IMR-90 (cell line): Measurements from ENCODE around the gene COL19A1. TPM values are rescaled to one million over a fixed set of nuclear protein-coding genes. Genes with fewer than 3 reads are reported as not detected.

Source experiments
- ATAC-seq: fragments of 200-7000 bp; cut with Tn5 transposase; 2 replicates; pipeline ENCODE4 v1.9.1; 2020; ENCODE audit warnings: low read depth, mild to moderate bottlenecking, moderate library complexity
- BruUV-seq: library from RNA; stranded (reverse); fragments of 400-500 nt; replicated peaks from 2 replicates; lab custom pipeline; 2021; lab: Mats Ljungman, UMichigan
- CTCF ChIA-PET: fragments of 300-600 bp; formaldehyde crosslinking; extraction: SDS; loops from one replicate; lab custom pipeline; 2021; ENCODE audit warnings: antibody characterized with exemption; lab: Yijun Ruan, JAX
- POLR2A ChIA-PET: fragments of 300-600 bp; sonication (Branson Sonifier 250); formaldehyde crosslinking; loops from one replicate; lab custom pipeline; 2022; ENCODE audit warnings: antibody characterized with exemption; ENCODE audit not compliant: unreplicated experiment; lab: Charles Lee
- DNase-seq: peaks from one replicate; pipeline ENCODE4 v3.0.0; 2013
- H2AFZ ChIP-seq: replicated peaks from 2 replicates; pipeline ENCODE3; 2013; ENCODE audit warnings: low read length, mild to moderate bottlenecking; ENCODE audit not compliant: poor library complexity
- H2AK5ac ChIP-seq: 2 replicates; pipeline ENCODE4 v1.6.1; 2013; ENCODE audit warnings: low read depth, low read length, inconsistent platforms
- H2AK9ac ChIP-seq: replicated peaks from 2 replicates; pipeline ENCODE3; 2013; ENCODE audit warnings: mild to moderate bottlenecking, low read depth, low read length, moderate library complexity; ENCODE audit not compliant: poor library complexity
- H2BK120ac ChIP-seq: 2 replicates; pipeline ENCODE4 v1.6.1; 2013; ENCODE audit warnings: low read depth, low read length, inconsistent platforms
- H2BK15ac ChIP-seq: 3 replicates; pipeline ENCODE4 v1.6.1; 2013; ENCODE audit warnings: low read depth, low read length, inconsistent platforms
- H2BK20ac ChIP-seq: 2 replicates; pipeline ENCODE4 v1.6.1; 2013; ENCODE audit warnings: low read depth, mild to moderate bottlenecking, inconsistent platforms, low read length, moderate library complexity
- H2BK5ac ChIP-seq: 2 replicates; pipeline ENCODE4 v1.6.1; 2013; ENCODE audit warnings: mild to moderate bottlenecking, low read depth, low read length, inconsistent platforms; ENCODE audit not compliant: poor library complexity, severe bottlenecking
- H3K14ac ChIP-seq: replicated peaks from 2 replicates; pipeline ENCODE4 v1.6.1; 2013; ENCODE audit warnings: low read depth, low read length, inconsistent platforms
- H3K18ac ChIP-seq: 2 replicates; pipeline ENCODE4 v1.6.1; 2013; ENCODE audit warnings: low read depth, low read length, control low read depth
- H3K23ac ChIP-seq: 2 replicates; pipeline ENCODE4 v1.6.1; 2013; ENCODE audit warnings: low read depth, low read length, inconsistent platforms
- H3K27ac ChIP-seq: 2 replicates; pipeline ENCODE4 v1.5.1; 2013; ENCODE audit warnings: mild to moderate bottlenecking, control low read depth, low read length; ENCODE audit not compliant: insufficient read depth
- H3K27me3 ChIP-seq: 2 replicates; pipeline ENCODE4 v1.6.1; 2013; ENCODE audit warnings: low read length; ENCODE audit not compliant: control insufficient read depth, insufficient read depth
- H3K36me3 ChIP-seq: 2 replicates; pipeline ENCODE4 v1.6.1; 2013; ENCODE audit warnings: low read length, mixed read lengths; ENCODE audit not compliant: control insufficient read depth, insufficient read depth
- H3K4ac ChIP-seq: 2 replicates; pipeline ENCODE4 v1.6.1; 2013; ENCODE audit warnings: low read depth, low read length, inconsistent platforms
- H3K4me1 ChIP-seq: 2 replicates; pipeline ENCODE4 v1.6.1; 2013; ENCODE audit warnings: low read length, mixed read lengths; ENCODE audit not compliant: control insufficient read depth, insufficient read depth
- H3K4me2 ChIP-seq: 2 replicates; pipeline ENCODE4 v1.6.1; 2013; ENCODE audit warnings: low read depth, mild to moderate bottlenecking, control low read depth, low read length, moderate library complexity
- H3K4me3 ChIP-seq: 2 replicates; pipeline ENCODE4 v1.5.1; 2013; ENCODE audit warnings: low read depth, mild to moderate bottlenecking, control low read depth, low read length, moderate library complexity; ENCODE audit not compliant: insufficient read depth
- H3K56ac ChIP-seq: 2 replicates; pipeline ENCODE4 v1.6.1; 2013; ENCODE audit warnings: low read length, inconsistent platforms; ENCODE audit not compliant: insufficient read depth; ENCODE audit errors: extremely low read depth
- H3K79me1 ChIP-seq, 2 experiments: 2 replicates each; pipeline ENCODE4 v1.6.1; 2013; ENCODE audit warnings: low read length in 2 of 2, inconsistent platforms in 1 of 2, low read depth in 1 of 2
- H3K9ac ChIP-seq: 2 replicates; pipeline ENCODE4 v1.6.1; 2013; ENCODE audit warnings: low read depth, low read length, control low read depth
- H3K9me1 ChIP-seq: 2 replicates; pipeline ENCODE4 v1.6.1; 2013; ENCODE audit warnings: low read length, inconsistent platforms; ENCODE audit not compliant: insufficient read depth
- H3K9me3 ChIP-seq: 2 replicates; pipeline ENCODE4 v1.6.1; 2013; ENCODE audit warnings: low read length; ENCODE audit not compliant: control insufficient read depth, insufficient read depth
- H4K20me1 ChIP-seq: 2 replicates; pipeline ENCODE4 v1.6.1; 2013; ENCODE audit warnings: low read length, inconsistent platforms; ENCODE audit not compliant: insufficient read depth
- H4K5ac ChIP-seq: 2 replicates; pipeline ENCODE4 v1.6.1; 2013; ENCODE audit warnings: mild to moderate bottlenecking, low read depth, low read length, control low read depth
- H4K8ac ChIP-seq, 2 experiments: 2 replicates each; pipeline ENCODE4 v1.6.1; 2013; ENCODE audit warnings: low read depth in 2 of 2, low read length in 2 of 2, control low read depth in 1 of 2, inconsistent platforms in 1 of 2
- H4K91ac ChIP-seq: 2 replicates; pipeline ENCODE4 v1.6.1; 2013; ENCODE audit warnings: low read depth, low read length, inconsistent platforms; ENCODE audit not compliant: insufficient read depth
- BHLHE40 ChIP-seq: fragments of 150-350 bp; IDR thresholded peaks from 2 replicates; pipeline ENCODE4 v1.6.1; 2016; ENCODE audit warnings: mild to moderate bottlenecking, low read depth, low read length
- CEBPB ChIP-seq: IDR thresholded peaks from 2 replicates; pipeline ENCODE4 v1.6.1; 2012; ENCODE audit warnings: low read depth, low read length, improper control_type of control experiment
- CHD1 ChIP-seq: IDR thresholded peaks from 2 replicates; pipeline ENCODE4 v1.6.1; 2012; ENCODE audit warnings: low read depth, low read length, improper control_type of control experiment
- CTCF ChIP-seq: conservative IDR thresholded peaks from 2 replicates; pipeline ENCODE4 v1.5.1; 2012; ENCODE audit warnings: mild to moderate bottlenecking, low read depth, low read length, improper control_type of control experiment
- ELK1 ChIP-seq: fragments of 150-350 bp; IDR thresholded peaks from 2 replicates; pipeline ENCODE4 v1.6.1; 2016; ENCODE audit warnings: low read depth, mild to moderate bottlenecking, low read length, moderate library complexity, borderline replicate concordance
- FOS ChIP-seq: fragments of 150-350 bp; IDR thresholded peaks from 2 replicates; pipeline ENCODE4 v1.6.1; 2016; ENCODE audit warnings: low read depth, low read length
- MAFK ChIP-seq: IDR thresholded peaks from 2 replicates; pipeline ENCODE4 v1.6.1; 2012; ENCODE audit warnings: low read depth, low read length, improper control_type of control experiment
- MAZ ChIP-seq: IDR thresholded peaks from 2 replicates; pipeline ENCODE4 v1.6.1; 2012; ENCODE audit warnings: low read depth, mild to moderate bottlenecking, low read length, improper control_type of control experiment, moderate library complexity, borderline replicate concordance
- MXI1 ChIP-seq: IDR thresholded peaks from 2 replicates; pipeline ENCODE4 v1.6.1; 2012; ENCODE audit warnings: low read depth, mild to moderate bottlenecking, low read length, moderate library complexity, borderline replicate concordance
- NFE2L2 ChIP-seq: fragments of 150-350 bp; IDR thresholded peaks from 2 replicates; pipeline ENCODE4 v1.6.1; 2016; ENCODE audit warnings: low read depth, mild to moderate bottlenecking, low read length
- POLR2A ChIP-seq: IDR thresholded peaks from 2 replicates; pipeline ENCODE4 v1.6.1; 2012; ENCODE audit warnings: mild to moderate bottlenecking, low read depth, low read length
- RAD21 ChIP-seq: IDR thresholded peaks from 2 replicates; pipeline ENCODE4 v1.6.1; 2012; ENCODE audit warnings: low read length, improper control_type of control experiment
- RCOR1 ChIP-seq: IDR thresholded peaks from 2 replicates; pipeline ENCODE4 v1.6.1; 2012; ENCODE audit warnings: mild to moderate bottlenecking, low read length, improper control_type of control experiment; ENCODE audit not compliant: insufficient replicate concordance
- RFX5 ChIP-seq: IDR thresholded peaks from 2 replicates; pipeline ENCODE4 v1.8.0; 2012; ENCODE audit warnings: low read depth, mild to moderate bottlenecking, low read length, moderate library complexity
- SMC3 ChIP-seq: fragments of 150-350 bp; IDR thresholded peaks from 2 replicates; pipeline ENCODE4 v1.6.1; 2016; ENCODE audit warnings: low read depth, mild to moderate bottlenecking, antibody characterized with exemption, low read length, moderate library complexity
- USF2 ChIP-seq: fragments of 150-350 bp; IDR thresholded peaks from 2 replicates; pipeline ENCODE4 v1.6.1; 2017; ENCODE audit warnings: mild to moderate bottlenecking, antibody characterized with exemption, low read length, low read depth
- WGBS, 2 experiments: methylation state at CpG; one replicate each; pipeline versions ENCODE4 v1.1.5 to v1.1.7; 2013; ENCODE audit warnings: missing lambda C conversion rate in 2 of 2; ENCODE audit not compliant: insufficient read length in 1 of 2; ENCODE audit errors: extremely low coverage in 2 of 2; 5-methylcytosine and 5-hydroxymethylcytosine counted together
- dilution Hi-C: fragments of 300-500 bp; cut with HindIII; formaldehyde crosslinking; loops from one replicate; pipeline ENCODE4 v1.14.3; 2018; ENCODE audit warnings: low sequenced_read_pairs; ENCODE audit not compliant: unreplicated experiment
- in situ Hi-C: fragments of 300-500 bp; cut with MboI; formaldehyde crosslinking; loops from 3 replicates; pipeline ENCODE4 v1.14.3; 2019; ENCODE audit warnings: low sequenced_read_pairs, inconsistent platforms, mixed read lengths
- intact Hi-C: fragments of 100-400 bp; cut with micrococcal nuclease; formaldehyde crosslinking; loops from 2 replicates; pipeline ENCODE4 v1.10.0; 2022
- polyA plus RNA-seq, 3 experiments: library from polyadenylated mRNA; depleted of rRNA; stranded (reverse); fragments of >200 nt; gene quantifications; 2 replicates each; pipeline ENCODE4 v1.2.3, GENCODE V29; 2012; ENCODE audit warnings: low replicate concordance in 1 of 3
- total RNA-seq: library from RNA; depleted of rRNA; stranded (reverse); fragments of >200 nt; gene quantifications from 2 replicates; pipeline ENCODE4 v1.2.3, GENCODE V29; 2012

COL19A1 gene
- total and polyA plus RNA-seq, 2 of the 4 experiments (the other 2 are of a cell fraction) = under 0.01 TPM; not detected in 1

GRCh38 chr6:69868252-69868804 is 2.0 kb downstream of the COL19A1 start:
- Histone ChIP-seq H4K5ac (no peak overlapping the region), H2AFZ (no peak overlapping the region), H4K91ac (no peak overlapping the region), H3K27ac (no peak overlapping the region), H3K9me3 (no peaks in the 10 kb centered on the region), H3K14ac (no peak overlapping the region), H3K18ac (no peak overlapping the region), H2BK120ac (no peak overlapping the region), H2AK5ac (no peak overlapping the region), H3K36me3 (no peaks in the 10 kb centered on the region), H2BK5ac (no peak overlapping the region), H3K9ac (no peak overlapping the region), H3K4me2 (no peak overlapping the region), H3K9me1 (no peaks in the 10 kb centered on the region), H4K20me1 (no peaks in the 10 kb centered on the region), H3K4ac (no peak overlapping the region), H2AK9ac (no peak overlapping the region), H3K4me1 (peaks cover 5% of the 10 kb centered on the region; the same call in 1 of the 2 replicates), H3K4me3 (no peak overlapping the region), H2BK20ac (no peak overlapping the region), H4K8ac (no peak overlapping the region), H2BK15ac (no peak overlapping the region), H3K23ac (no peak overlapping the region), H3K79me1 (no peaks in the 10 kb centered on the region), H3K56ac (no peak overlapping the region), H3K27me3 (peaks cover 31% of the 10 kb centered on the region)
- ChIA-PET POLR2A (no interaction called here), CTCF (no interaction called here)
- TF ChIP-seq MAFK = no peak
- TF ChIP-seq CEBPB = no peak
- TF ChIP-seq FOS = no peak
- no peak for TF ChIP-seq SMC3
- TF ChIP-seq ELK1 = no peak
- TF ChIP-seq POLR2A = no peak
- TF ChIP-seq CHD1 = no peak
- no peak for TF ChIP-seq USF2
- TF ChIP-seq RFX5 = no peak
- TF ChIP-seq MXI1 = no peak
- no peak for TF ChIP-seq CTCF
- no peak for TF ChIP-seq RAD21
- TF ChIP-seq NFE2L2 = no peak
- no peak for TF ChIP-seq RCOR1
- TF ChIP-seq MAZ = no peak
- TF ChIP-seq BHLHE40 = no peak
- DNase-seq = no peak
- in situ Hi-C loops = no loop called here
- intact Hi-C loops = no loop called here
- ATAC-seq = no peak
- BruUV-seq = no TSS peak
- dilution Hi-C loops = no loop called here
- 100% methylated on average over 1 of the region's 1 CpG; no CpG with 5 or more reads in 1 of the 2 experiments for WGBS, 2 experiments
